Hematopoietic multipotent progenitor cell treated with erythropoietin and hydrocortisone succinate and interleukin-3 and kit ligand, for 4 days (in vitro differentiated cells): Measurements from ENCODE around the gene ITPR1.
"Not testable (repeated sequence)": the region's sequence is repeated elsewhere in the genome, so short reads cannot be mapped to it uniquely, and the experiment has no call there.

ENCODE experiments used
- DNase-seq: peaks from one replicate; pipeline ENCODE4 v3.0.0-alpha.2; 2015

Gene ITPR1

GRCh38 chr3:4493014-4493940, at the start of gene ITPR1:
Gene ITPR1, plus strand, starts transcription at chr3:4493348. Its CDS starts 23,144 bp downstream, at chr3:4516492.
- peak; percentile 100 for DNase-seq

GRCh38 chr3:4447295-4447999, 45.7 kb upstream of the ITPR1 start:
- no peak for DNase-seq

GRCh38 chr3:4448187-4448586, 45.0 kb upstream of the ITPR1 start:
- no peak for DNase-seq

- no peak for DNase-seq
Measured at GRCh38 chr3:4449043-4449805, 43.9 kb upstream of the ITPR1 start.

GRCh38 chr3:4454142-4454541, 39.0 kb upstream of the ITPR1 start:
- DNase-seq = no peak

GRCh38 chr3:4456780-4457179, 36.4 kb upstream of the ITPR1 start:
- DNase-seq = not testable (repeated sequence)

GRCh38 chr3:4458961-4459360, 34.2 kb upstream of the ITPR1 start:
- DNase-seq = no peak

GRCh38 chr3:4460334-4460733, 32.8 kb upstream of the ITPR1 start:
- no peak for DNase-seq

- no peak for DNase-seq
Measured at GRCh38 chr3:4461468-4462090, 31.6 kb upstream of the ITPR1 start.

- peak; percentile 71 for DNase-seq
Measured at GRCh38 chr3:4462369-4463040, 30.6 kb upstream of the ITPR1 start.

GRCh38 chr3:4464576-4464975, 28.6 kb upstream of the ITPR1 start:
- peak; percentile 19 for DNase-seq

GRCh38 chr3:4466741-4467521, 26.2 kb upstream of the ITPR1 start, which contains the start of gene SUMF1:
Gene SUMF1, minus strand, starts transcription at chr3:4467269. Its CDS starts 24 bp downstream, at chr3:4467245.
- peak; percentile 92 for DNase-seq

GRCh38 chr3:4467522-4467867, 25.7 kb upstream of the ITPR1 start:
- no peak for DNase-seq

- no peak for DNase-seq
Measured at GRCh38 chr3:4471907-4472306, 21.2 kb upstream of the ITPR1 start.

GRCh38 chr3:4472312-4472711, 20.8 kb upstream of the ITPR1 start:
- DNase-seq = no peak

GRCh38 chr3:4472766-4473165, 20.4 kb upstream of the ITPR1 start:
- no peak for DNase-seq

- DNase-seq = peak; percentile 79
Measured at GRCh38 chr3:4474683-4475490, 18.3 kb upstream of the ITPR1 start.

GRCh38 chr3:4475804-4476203, 17.3 kb upstream of the ITPR1 start:
- no peak for DNase-seq

GRCh38 chr3:4476496-4476895, 16.7 kb upstream of the ITPR1 start:
- no peak for DNase-seq

- peak; percentile 52 for DNase-seq
Measured at GRCh38 chr3:4478261-4478660, 14.9 kb upstream of the ITPR1 start.

GRCh38 chr3:4491855-4492207, 1.3 kb upstream of the ITPR1 start:
- DNase-seq = no peak
